Measurements from ENCODE around the gene ABHD14A.
A peak's percentile ranks its signal among the peaks of the same experiment; 100 is the strongest.

Gene ABHD14A

GRCh38 chr3:51941798-51942602, 32.9 kb upstream of the ABHD14A start, which contains the start of the genes PARP3 and RRP9:
Gene PARP3 (plus strand): TSS chr3:51942363. CDS start chr3:51943356, 993 bp downstream.
Gene RRP9 (minus strand): TSS chr3:51941904. CDS start chr3:51941867, 37 bp downstream.
- DNase-seq: peak; percentile 98

GRCh38 chr3:51942603-51943450, 32.0 kb upstream of the ABHD14A start:
- DNase-seq: no peak

DNA sequence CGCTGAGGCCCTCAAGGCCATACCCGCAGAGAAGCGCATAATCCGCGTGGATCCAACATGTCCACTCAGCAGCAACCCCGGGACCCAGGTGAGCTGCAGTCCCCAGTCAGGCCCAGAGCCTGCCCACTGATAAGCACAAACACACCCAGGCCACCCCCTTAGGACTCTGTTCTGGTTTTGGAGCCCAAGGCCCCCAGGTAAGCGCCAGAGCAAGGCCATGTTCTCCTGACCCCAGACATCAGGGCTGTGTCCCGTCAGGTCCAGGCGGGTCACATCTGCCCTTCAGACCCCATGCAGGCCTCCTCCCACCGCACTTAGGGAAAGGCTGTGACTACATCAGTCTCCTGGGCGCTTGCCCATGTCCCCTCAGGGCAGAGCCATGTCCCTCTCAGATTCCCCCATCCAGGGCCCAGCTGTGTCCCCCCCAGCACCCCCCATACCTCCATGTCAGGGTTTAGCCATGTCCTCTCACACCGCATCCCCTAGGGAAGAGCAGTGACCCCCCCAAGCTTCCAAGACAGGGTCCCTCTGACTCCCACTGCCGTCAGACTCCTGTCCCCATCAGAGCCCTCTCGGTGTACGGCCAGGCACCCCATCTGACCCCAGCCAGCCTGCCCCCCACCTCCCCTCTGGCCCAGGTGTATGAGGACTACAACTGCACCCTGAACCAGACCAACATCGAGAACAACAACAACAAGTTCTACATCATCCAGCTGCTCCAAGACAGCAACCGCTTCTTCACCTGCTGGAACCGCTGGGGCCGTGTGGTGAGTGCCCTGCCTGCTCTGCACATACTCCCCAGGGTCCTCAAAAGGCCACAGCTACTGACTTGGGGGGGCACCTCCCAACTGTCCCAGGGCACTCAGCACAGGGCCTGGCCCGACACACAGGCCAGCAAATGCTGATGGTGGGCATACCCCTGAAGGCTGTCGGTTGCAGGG, 31.1 kb upstream of the ABHD14A start:
- DNase-seq: no peak

DNA sequence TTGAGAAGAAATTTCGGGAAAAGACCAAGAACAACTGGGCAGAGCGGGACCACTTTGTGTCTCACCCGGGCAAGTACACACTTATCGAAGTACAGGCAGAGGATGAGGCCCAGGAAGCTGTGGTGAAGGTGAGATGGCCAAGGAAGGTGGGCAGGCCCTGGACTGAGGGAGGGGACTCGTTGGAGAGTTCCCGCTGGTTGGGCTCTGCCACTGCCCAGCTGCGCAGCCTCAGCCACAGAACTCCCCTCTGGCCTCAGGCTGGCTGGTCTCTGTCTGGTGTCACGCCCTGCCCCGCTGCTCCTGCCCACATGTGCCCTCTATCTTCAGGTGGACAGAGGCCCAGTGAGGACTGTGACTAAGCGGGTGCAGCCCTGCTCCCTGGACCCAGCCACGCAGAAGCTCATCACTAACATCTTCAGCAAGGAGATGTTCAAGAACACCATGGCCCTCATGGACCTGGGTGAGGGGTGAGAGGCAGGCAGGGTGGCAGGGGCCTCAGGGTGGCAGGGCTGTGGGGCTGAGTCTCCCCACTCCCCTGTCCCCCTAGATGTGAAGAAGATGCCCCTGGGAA, 30.3 kb upstream of the ABHD14A start:
- DNase-seq: no peak

- DNase-seq: no peak
These were observed 29.6 kb upstream of the ABHD14A start for GRCh38 chr3:51945031-51945840.

DNA sequence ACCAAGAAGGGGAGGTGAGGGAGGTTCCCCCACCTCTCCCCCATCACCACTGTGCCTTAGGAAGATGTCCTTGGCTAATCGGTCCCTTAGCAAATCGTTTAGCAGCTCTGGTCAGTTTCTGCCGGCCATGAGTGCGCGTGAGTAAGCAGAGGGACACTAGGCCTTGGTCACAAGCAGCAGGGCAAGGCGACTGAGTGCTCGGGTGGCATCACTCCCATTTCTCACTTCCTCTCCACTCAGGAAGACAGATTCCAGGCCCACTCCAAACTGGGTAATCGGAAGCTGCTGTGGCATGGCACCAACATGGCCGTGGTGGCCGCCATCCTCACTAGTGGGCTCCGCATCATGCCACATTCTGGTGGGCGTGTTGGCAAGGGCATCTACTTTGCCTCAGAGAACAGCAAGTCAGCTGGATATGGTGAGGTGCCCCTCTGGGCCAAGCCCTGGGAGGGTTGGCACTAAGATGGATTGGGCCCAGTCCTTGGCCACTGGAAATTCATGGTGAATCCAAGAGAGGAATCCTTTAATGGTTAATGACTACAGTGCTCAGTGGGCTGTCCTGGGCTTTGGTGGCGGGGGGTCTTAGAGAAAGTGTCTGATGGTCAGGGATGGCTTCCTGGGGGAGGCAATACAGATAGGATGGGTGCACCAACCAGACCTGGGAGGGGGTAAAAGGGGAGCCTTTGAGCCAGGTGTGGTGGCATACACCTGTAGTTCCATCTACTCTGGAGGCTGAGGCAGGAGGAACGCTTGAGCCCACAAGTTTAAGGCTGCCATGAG, 28.7 kb upstream of the ABHD14A start:
- DNase-seq: no peak

GRCh38 chr3:51946796-51947195, 28.1 kb upstream of the ABHD14A start:
- DNase-seq: no peak

DNA sequence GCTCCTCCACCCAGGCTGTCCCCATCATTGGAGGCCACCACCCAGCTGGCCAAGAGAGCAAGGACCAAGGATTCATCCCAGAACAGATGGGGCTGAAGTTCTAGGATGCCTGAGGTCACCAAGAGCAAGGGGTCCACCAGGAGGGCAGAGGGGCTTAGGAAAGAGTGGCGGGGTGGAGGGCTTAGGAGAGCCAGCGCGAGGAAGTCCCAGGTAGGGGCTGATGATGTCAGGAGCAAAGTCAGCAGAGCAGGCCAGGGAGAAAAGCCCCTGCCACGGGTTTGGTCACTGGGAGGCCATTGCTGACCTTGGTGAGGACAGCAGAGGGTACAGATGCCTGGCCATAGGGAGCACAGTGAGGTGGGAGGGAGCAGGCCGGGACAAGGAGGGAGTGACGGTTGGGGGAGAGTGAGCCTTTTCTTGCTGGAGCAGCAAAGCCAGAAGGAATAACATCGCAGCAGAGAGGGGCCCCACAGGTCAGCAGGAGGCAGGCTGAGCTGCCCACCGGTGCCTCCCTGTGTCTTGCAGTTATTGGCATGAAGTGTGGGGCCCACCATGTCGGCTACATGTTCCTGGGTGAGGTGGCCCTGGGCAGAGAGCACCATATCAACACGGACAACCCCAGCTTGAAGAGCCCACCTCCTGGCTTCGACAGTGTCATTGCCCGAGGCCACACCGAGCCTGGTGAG, 27.5 kb upstream of the ABHD14A start:
- no peak for DNase-seq

DNA sequence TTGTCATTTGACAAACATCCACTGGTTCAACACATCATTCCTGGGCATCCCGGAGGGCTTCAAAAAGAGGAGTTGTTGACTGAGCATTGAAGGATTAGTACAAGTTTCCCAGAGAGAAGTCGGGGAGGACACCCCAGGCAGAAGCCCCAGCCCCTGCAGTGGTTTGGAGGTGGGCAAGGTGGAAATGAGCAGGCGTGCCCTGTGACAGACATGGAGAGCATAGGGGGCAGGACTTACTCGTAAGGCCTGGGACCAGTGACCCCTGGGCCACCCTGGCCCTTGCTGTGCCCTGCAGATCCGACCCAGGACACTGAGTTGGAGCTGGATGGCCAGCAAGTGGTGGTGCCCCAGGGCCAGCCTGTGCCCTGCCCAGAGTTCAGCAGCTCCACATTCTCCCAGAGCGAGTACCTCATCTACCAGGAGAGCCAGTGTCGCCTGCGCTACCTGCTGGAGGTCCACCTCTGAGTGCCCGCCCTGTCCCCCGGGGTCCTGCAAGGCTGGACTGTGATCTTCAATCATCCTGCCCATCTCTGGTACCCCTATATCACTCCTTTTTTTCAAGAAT, 26.8 kb upstream of the ABHD14A start:
- DNase-seq: no peak

GRCh38 chr3:51949121-51949520, 25.7 kb upstream of the ABHD14A start:
- DNase-seq: no peak

- DNase-seq: no peak
These were observed 24.0 kb upstream of the ABHD14A start for GRCh38 chr3:51950899-51951298.

GRCh38 chr3:51953445-51953844, 21.4 kb upstream of the ABHD14A start:
- no peak for DNase-seq

DNA sequence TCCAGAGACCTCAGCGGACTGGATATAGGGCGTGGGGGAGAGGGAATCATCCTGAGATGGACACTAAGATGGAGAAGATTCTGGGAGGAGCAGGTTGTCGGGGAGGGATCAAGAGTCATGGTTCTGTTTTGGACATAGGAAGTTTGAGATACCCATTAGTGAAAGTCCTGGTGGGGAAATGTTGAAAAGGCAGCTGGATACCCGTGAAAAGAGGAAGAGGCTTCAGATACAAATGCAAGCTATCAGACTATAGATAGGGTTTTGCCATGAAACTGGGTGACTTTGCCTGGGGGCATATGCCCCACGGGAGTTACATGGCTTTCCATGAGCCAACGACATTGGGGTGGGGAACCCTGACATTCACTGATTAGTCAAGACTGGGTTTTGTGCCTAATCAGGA, 20.8 kb upstream of the ABHD14A start:
- no peak for DNase-seq

DNA sequence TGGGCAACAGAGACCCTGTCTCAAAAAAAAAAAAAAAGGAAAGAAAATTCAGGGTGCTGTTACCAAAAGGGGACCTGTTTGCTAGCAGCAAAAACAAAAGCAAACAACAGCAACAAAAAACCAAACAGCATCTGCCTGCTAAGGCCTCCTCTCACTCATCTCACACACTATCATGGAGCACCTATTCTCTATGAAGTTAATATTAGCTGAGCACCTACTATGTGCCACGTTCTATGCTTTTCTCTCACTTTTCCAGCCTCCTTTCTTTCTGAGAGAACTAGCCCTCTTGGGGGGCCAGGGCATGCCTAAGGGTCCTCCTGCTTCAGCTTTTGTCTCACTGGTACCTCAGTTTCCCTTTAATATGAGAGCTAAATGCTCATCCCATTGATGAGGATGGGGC, 20.2 kb upstream of the ABHD14A start:
- no peak for DNase-seq

DNA sequence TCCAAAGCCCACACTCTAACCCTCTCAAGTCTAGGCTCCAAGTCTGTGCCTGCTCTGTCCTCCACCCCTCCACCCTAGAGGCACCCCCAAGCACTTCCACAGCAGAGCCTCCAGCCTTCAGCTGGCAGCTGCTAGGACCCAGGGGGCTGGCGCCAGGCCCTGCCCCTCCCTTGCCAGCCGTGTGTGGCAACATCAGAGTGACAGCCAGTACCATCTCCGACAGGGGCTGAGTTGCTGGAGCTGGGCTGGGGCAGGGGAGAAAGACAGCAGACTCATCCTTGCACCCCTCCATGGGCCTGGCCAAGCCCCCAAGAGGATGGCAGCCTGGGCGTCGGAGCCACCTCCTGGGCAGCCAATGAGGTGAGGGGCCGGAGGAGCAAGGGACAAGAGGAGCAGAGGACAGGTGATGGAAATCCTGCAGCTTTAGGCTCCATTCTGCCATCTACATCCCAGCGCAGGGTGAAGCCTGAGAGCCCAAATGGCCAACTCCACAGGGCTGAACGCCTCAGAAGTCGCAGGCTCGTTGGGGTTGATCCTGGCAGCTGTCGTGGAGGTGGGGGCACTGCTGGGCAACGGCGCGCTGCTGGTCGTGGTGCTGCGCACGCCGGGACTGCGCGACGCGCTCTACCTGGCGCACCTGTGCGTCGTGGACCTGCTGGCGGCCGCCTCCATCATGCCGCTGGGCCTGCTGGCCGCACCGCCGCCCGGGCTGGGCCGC, 19.5 kb upstream of the ABHD14A start, which contains the start of gene GPR62:
Gene GPR62, plus strand, starts transcription at position 207 of the 718 bp plus-strand sequence. Its CDS starts 272 bp downstream, at position 479.
- no peak for DNase-seq

DNA sequence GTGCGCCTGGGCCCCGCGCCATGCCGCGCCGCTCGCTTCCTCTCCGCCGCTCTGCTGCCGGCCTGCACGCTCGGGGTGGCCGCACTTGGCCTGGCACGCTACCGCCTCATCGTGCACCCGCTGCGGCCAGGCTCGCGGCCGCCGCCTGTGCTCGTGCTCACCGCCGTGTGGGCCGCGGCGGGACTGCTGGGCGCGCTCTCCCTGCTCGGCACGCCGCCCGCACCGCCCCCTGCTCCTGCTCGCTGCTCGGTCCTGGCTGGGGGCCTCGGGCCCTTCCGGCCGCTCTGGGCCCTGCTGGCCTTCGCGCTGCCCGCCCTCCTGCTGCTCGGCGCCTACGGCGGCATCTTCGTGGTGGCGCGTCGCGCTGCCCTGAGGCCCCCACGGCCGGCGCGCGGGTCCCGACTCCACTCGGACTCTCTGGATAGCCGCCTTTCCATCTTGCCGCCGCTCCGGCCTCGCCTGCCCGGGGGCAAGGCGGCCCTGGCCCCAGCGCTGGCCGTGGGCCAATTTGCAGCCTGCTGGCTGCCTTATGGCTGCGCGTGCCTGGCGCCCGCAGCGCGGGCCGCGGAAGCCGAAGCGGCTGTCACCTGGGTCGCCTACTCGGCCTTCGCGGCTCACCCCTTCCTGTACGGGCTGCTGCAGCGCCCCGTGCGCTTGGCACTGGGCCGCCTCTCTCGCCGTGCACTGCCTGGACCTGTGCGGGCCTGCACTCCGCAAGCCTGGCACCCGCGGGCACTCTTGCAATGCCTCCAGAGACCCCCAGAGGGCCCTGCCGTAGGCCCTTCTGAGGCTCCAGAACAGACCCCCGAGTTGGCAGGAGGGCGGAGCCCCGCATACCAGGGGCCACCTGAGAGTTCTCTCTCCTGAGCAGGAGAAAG, 18.7 kb upstream of the ABHD14A start:
- DNase-seq: no peak

GRCh38 chr3:51957520-51958205, 17.2 kb upstream of the ABHD14A start:
- no peak for DNase-seq
